HG03025 (cell line): ENCODE data around the gene TTC5.
"Not testable (repeated sequence)": the region's sequence is repeated elsewhere in the genome, so short reads cannot be mapped to it uniquely, and the experiment has no call there.

ENCODE experiments used
- ATAC-seq: cut with Tn5 transposase; IDR thresholded peaks from one replicate; pipeline ENCODE4 v1.9.1; 2021; ENCODE audit warnings: mild to moderate bottlenecking, moderate library complexity; ENCODE audit not compliant: unreplicated experiment, low FRiP score

TTC5 gene, protein sequence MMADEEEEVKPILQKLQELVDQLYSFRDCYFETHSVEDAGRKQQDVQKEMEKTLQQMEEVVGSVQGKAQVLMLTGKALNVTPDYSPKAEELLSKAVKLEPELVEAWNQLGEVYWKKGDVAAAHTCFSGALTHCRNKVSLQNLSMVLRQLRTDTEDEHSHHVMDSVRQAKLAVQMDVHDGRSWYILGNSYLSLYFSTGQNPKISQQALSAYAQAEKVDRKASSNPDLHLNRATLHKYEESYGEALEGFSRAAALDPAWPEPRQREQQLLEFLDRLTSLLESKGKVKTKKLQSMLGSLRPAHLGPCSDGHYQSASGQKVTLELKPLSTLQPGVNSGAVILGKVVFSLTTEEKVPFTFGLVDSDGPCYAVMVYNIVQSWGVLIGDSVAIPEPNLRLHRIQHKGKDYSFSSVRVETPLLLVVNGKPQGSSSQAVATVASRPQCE

DNA sequence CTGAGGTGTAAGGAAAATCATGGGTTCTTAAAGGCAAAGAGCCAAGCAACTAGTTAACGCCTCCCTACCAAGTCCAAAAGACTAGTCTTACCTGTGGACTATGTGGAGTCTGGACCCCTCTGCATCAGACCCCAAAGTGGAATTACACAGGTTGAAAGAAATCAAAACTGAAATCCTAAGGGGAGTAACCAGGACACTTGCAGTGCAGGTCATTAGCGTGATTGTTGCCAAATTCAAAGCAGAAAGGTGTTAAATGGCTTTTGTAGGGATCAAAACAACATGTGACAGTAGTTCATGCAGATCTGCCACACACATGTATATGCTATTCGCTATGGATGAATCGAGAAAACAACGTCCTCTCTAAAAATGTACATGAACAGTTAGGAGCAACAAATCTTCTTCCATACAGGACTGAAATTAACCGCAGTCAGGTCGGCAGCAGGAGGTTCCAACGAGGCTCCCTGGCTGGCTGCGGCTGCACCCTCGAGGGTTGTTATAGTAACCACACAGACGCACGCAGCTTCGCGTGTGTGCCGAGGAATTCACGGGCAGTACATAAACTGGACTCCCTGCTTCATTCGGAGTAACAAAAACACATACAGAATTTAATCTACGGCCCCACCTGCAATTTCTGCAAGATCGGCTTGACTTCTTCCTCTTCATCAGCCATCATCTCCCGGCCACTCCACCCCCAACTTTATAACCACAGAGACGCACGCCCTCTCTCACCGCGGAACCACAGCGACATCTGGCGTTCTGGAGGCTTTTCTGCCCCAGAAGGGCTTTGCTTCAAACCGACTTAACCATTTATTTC is at the start of gene TTC5:
TSS of gene TTC5 (minus strand) at position 687 of the 814 bp plus-strand sequence. CDS start at position 673, 14 bp downstream.
- peak; percentile 92 for ATAC-seq

DNA sequence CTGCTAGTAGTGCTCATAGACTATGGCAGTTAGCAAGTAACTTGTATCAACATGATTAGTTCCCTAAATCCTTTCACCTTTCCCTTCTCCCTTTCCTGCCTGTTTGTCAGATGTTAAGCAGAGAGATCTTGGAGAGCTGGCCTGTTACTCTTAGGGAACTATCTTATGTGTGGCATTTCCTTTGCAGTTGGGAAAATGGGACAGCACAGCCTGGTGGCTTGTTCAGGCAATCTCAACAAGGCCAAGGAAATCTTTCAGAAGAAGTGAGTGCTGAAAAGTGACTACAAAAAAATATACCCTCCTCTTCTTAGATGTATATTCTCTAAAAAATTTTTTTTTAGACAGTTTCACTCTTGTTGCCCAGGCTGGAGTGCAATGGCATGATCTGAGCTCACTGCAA is 45.1 kb upstream of the TTC5 start:
- no peak for ATAC-seq

DNA sequence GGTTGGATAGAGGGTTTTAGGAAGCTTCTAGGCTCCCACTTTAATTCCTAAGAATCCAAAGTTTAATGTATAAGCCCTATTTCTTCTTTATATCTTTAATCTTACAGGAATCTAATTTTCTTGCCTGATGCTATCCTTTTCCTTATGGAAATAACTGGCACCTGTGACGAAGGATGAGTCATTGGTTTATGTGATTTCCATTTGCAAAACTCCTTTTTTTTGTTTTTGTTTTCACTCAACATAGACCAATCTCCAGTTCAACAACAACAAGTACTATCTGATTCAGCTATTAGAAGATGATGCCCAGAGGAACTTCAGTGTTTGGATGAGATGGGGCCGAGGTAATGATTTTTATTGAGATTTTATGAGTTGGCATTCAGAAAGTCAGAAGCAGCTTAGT is 44.5 kb upstream of the TTC5 start:
- no peak for ATAC-seq

DNA sequence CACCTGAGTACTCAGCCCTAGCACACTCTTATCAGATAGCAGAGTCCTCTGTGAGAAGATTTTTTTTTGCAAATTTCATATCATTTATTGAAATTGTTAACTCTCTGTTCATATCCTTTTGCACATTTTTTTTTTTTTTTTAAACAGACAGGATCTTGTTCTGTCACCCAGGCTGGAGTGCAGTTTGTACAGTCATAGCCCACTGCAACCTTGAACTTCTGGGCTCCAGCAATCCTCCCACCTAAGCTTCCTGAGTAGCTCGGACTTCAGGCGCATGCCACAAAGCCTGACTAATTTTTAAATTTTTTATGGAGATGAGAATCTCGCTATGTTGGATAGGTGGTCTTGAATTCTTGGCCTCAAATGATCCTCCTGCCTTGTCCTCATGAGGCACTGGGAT is 42.0 kb upstream of the TTC5 start:
- no peak for ATAC-seq

DNA sequence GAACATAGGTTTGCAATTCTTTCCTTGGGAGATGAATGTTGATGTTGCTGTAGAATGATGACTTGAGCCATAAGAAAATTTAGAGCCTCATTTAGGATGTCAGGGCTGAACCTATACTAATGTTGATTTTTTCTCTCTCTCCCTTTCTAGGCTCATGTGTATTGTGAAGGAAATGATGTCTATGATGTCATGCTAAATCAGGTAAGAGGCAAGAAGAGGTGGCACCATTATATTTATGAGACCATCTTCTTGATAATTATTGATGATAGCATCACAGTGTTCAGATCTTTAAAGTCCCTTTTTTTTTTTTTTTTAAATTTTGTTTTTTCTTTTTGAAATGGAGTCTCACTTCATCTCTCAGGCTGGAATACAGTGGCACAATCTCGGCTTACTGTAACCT is 41.0 kb upstream of the TTC5 start:
- no peak for ATAC-seq

DNA sequence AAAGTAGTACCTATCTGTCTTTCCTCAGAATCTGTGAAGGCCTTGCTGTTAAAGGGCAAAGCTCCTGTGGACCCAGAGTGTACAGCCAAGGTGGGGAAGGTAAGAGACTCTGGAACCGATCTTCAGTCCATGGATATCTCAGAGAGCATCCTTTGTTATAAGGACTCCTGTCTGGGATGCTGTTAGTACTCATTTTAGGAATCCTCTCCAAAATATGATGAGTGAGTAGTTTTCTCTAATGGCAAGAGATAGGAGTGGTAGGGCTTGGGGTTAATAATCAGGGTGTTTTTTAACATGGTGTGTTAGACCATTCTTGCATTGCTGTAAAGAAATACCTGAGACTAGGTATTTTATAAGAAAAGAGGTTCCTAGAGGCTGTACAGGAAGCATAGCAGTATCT is 39.6 kb upstream of the TTC5 start:
- ATAC-seq, result no peak

DNA sequence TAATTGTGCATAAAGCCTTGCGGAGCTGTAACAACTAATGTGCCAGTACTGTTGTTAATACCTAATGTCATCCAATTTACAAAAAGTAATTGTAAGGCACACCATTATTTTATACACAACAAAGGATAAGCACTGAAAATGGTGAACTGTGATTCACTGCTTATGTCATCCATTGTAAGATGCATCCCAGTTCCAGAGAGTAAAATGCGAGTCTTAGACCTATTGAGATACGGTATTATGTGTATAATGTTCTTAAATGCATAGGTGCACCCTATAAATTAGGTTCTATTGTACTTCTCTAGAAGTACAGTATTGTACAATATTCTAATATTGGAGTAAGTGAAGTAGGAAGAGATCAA is 38.1 kb upstream of the TTC5 start:
- ATAC-seq, result no peak

DNA sequence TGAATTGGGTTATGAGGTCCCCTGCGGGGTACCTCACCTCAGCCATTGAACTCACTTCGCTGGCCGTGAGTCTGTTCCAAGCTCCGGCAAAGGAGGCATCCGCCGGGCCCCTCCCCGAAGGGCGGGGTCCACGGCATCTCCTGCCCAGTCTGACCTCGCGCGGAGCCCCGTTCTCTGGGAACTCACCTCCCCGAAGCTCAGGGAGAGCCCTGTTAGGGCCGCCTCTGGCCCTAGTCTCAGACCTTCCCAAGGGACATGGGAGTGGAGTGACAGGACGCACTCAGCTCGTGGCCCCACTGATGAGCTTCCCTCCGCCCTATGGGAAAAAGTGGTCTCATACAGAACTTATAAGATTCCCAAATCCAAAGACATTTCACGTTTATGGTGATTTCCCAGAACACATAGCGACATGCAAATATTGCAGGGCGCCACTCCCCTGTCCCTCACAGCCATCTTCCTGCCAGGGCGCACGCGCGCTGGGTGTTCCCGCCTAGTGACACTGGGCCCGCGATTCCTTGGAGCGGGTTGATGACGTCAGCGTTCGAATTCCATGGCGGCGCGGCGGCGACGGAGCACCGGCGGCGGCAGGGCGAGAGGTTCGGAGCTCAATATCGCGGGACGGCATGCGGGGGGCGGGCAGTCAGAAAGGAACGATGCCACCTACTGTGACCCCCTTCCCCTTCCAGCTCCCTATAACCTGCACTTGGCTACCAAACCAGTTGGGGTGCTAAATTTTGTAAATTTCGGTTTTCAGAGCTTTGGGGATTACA is 37.5 kb upstream of the TTC5 start, which contains the start of gene PARP2:
TSS of gene PARP2 (plus strand) at position 544 of the 770 bp plus-strand sequence. CDS start at position 551, 7 bp downstream.
- peak; percentile 93 for ATAC-seq

DNA sequence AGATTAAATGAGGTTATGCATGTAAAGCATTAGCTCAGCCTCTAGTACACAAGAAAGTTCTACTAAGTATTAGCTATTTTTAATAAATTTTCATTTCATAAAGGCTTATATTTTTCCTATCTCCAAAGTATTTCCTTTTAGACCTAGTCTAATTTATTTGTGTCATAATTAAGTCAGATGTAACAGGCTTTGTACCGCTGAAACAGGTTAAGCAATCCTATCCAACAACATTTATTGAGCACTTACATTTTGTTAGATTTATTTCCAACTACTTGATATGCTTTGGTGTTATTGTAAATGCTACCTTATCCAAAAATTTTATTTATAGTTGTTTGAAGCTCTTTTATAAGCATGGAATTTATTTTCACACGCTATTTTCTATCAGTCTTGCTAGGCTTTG is 35.9 kb upstream of the TTC5 start:
- ATAC-seq, result no peak

DNA sequence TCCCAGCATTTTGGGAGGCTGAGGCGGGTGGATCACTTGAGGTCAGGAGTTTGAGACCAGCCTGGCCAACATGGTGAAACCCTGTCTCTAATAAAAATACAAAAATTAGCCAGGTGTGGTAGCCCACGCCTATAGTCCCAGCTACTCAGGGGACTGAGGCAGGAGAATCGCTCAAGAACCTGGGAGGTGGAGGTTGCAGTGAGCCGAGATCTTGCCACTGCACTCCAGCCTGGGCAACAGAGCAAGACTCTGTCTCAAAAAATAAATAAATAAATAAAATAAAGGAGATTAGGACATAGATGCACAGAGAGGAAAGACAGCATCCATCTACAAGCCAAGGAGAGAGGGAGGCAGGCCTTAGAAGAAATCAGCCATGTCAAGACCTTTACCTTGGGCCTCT is 35.3 kb upstream of the TTC5 start:
- not testable (repeated sequence) for ATAC-seq

DNA sequence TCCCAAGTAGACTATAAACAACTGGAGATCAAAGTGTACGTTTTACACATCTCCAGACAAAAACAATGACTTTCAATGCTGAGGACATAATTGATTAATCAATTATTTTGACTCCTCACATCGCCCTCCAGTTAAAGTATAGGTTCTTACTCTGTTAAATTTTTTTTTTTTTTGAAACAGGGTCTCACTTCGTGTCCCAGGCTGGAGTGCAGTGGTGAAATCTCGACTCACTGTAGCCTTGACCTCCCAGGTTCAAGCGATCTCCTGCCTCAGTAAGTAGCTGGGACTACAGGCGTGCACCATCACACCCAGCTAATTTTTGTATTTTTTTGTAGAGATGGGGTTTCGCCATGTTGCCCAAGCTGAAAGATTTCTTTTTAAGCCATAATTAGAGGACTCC is 28.3 kb upstream of the TTC5 start:
- ATAC-seq, result no peak

DNA sequence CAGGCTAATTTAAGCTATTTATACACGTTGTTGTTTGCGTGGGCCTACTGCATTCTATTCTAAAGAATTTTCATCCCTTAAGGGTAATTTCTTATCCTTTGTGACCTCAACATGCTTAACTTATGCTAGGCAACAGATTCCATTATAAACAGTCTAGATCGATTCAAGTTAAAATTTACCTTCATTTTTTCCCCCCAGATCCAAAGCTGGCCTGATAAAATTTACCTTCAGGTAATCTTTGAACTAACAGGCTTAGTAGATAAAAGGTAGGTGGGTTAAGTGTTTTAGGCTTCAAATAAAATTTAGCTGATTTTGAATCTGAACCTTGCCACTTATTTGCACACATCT is 27.7 kb upstream of the TTC5 start:
- no peak for ATAC-seq

DNA sequence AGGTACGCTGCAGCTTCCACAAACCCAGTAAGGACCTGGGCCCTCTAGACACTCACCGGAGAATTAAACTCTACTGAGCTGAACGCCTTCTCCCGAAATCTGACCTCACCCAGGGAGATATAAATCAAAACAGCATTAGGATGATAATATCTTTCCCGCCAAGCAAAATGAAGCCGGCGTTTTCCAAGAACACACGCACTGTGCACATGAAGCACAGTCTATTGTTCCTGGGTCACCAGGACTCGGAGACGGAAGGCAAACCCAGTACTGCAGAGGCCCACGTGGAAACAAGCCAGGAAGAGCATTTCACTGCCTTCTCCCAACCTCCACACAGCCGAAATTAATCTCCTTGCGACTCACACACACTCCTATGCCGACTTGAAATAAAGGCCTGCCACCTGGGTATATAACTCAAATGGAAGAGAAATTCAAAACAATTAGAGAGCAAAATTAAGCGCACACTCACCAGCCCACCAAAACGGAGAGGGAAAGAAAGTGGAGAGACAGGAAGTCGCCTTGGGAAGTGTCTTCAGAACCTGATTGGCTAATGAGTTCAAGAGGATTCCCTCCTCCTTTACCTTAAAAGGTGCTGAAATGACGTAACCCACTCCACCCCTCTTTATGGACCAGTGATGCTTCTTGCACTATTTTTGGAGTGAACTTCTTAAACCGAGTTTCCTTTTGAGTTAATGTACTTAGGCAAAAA is 27.2 kb upstream of the TTC5 start, which contains the start of gene CCNB1IP1:
TSS of gene CCNB1IP1 (minus strand) at position 492 of the 706 bp plus-strand sequence. CDS start 16,756 bp downstream, outside the sequence.
- ATAC-seq, result peak; percentile 98

DNA sequence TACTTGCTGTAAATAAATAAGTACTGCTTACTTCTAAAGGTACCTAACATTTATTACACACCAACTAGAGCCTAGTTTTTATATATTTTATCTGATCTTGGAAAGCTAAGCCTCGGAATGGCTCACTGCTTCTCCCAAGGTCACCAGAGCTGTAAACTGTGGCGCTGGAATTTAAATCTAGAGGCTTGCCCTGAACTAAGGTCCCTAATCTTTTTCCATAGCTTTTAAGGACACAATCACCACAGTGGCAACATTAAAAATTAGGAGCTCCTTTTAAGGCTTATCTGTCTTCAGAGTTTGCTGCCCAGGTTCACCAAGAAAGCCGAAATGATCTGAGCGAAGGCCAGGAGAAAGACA is 26.7 kb upstream of the TTC5 start:
- ATAC-seq, result no peak

DNA sequence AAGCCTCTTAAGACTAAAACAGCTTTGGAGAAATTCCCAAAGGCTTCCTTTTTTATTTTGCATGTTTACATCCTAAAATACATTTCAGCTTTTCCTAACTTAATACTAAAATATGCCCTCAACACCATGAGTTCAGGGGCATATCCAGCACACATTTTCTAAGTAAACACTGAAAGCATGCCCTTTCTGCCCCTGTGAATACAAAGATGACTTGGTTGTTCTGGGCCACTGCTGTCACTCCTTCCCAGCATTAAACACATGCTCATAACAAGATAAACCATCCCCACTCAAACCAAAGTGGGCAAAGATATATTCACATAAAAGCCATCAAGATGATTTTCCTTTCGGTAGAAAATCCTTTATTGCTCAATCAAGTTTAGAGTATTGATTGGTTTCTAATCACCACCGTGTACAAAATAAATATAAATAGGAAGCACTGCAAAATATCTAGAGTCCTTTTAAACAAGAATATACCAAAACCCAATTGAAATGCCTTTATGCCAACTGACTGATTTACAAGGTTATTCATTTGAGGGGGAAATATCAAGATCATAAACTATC is 25.4 kb upstream of the TTC5 start:
- ATAC-seq, result no peak

DNA sequence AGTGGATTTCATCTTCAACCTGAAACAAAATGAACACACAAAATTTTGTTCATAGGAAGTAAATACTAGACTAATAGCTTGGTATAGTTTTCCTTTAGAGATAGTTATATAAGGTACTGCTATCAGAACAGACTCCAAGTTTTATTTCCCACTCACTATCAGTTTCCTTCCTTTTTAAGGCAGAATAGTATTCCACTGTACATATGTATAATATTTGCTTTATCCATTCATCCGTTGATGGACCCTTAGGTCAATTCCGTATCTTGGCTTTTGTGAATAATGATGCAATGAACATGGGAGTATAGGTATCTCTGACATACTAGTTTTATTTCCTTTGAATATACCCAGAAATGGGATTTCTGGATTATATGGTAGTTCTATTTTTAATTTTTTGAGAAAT is 23.6 kb upstream of the TTC5 start:
- no peak for ATAC-seq

DNA sequence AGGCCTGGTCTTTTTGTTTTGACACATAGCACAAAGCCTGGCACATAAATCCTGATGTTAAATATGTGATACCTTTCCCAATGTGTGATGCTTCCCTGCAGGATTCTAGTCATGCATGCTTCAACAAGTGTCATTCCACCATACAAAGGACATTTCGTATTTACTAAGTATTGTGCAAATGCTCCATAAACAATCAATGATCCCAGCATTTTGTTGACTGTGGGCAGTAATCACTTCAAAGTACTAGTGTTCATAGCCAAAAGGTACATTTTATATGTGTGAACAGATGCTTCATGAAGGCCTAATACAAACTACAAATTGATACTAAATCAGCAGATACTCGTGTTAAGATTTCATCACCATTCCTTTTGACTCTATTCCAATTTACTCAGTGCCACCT is 23.0 kb upstream of the TTC5 start:
- ATAC-seq, result no peak

DNA sequence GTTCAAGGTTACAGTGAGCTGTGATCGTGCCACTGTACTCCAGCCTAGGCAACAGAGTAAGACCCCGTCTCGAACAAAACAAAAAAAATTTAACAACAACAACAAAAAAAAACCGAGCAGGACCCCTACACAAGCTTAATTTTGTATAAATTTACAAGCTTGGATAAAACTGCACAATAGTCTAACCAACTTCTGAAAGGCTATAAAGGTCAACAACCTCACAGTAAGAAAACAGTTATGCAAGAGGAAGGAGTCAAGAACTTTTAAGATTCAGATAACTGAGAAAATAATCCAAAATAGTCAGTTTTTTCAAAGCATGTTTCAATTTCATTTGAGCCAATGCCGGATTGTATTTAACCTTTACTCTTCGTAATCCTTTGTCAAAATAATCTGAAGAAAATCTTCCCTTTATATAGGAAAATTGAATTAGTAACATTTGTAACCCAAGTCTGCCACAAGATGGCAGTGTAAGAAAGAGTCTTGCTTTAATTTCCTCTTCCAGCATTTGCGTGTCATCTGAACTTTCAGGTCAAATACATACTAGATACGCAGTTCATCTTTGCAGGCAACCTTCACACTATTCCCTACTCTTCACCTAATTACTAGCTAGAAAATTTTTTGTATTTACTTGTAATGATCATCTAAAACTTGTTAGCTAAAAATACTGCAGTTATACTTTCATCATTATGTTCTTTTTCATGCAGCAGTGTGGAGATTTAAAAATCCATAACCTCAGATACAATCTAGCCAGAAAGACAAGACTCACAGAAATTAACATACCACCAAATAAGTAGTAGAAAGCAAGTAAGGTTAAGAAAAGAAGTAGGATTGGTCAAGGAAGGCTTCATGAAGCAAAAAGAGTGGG is 21.5 kb upstream of the TTC5 start:
- no peak for ATAC-seq

DNA sequence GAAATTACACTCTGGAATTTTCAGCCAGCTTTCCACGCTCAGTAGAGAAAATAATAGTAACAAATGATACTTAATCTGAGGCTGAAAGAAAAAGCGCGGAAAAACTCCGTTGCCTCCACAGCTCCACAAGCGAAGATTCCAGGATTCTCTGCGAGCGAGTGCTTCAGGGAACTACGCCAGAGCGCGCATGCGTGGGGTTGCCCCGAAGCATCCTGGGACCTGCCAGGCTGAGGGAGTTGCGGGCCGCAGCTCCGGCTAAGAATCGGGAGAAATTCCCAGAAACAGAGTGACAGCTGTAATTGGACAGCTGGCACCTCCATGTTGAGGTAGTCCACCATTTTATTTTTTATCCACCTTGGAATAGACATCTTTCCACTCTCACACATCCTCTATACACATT is 12.0 kb upstream of the TTC5 start:
- no peak for ATAC-seq
